Nucleus accumbens (tissue), 56 donors: ENCODE results near the gene C6.
"Not testable (repeated sequence)": the region's sequence is repeated elsewhere in the genome, so short reads cannot be mapped to it uniquely, and the experiment has no call there.

Experiments
- DNase-seq, 56 donors: peaks; one replicate each; lab custom pipeline; 2025; lab: John Stamatoyannopoulos, UW

The C6 gene

DNA sequence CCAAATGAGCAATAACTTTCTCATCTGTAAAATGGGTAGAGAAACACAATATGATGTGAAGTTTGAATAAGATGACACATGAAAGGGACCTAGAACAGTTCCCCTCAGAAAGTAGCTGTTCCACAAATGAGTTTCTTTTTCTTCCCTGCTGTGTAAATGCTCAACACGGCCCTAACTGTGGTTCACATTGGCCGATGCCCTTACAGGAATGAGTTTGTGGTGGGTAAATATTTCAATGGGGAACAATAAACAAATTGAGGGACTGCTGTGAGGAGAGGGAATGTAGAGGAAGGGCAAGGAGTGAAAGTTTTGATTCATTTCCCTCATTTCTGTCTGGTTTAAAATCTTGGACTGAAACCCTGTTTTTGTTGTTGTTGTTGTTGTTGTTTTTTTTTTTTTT lies 12.8 kb downstream of the C6 start:
- DNase-seq, result no peak

DNA sequence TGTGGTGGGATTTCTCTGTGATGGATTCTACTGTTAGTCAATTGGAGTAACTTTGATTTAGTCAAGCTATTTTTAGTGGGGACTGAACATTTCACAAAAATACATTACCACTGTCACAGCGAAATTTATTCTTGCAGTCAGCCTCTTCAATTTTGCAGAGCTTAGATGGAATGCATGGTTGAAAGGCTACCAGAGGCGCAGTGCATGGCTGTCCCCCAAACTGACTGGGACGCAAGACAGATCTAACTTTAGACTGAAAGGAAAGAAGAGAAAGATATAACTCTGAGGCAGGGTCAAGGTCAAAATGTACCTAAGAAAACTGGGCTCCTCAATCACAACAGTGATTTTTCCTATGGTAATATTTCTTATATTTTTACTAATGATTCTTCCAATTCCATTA lies 13.7 kb downstream of the C6 start:
- DNase-seq, result no peak

DNA sequence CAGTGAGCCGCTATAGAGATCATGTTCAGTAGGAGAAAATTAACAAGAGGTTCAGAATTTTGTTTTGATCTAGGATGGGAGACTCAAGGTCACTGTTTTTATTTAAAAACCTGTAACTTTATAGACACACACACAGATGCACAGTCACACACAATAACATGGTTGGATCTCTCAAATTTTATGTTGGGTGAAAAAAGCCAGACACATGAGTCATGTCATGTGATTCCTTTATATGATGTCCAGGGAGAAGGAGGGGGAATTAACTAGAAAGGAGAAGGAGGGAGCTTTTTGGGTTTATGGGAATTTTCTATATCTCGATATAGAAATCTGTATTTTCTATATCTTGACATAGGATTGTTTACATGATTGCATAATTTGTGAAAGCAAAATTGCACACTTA lies 17.1 kb downstream of the C6 start:
- no peak for DNase-seq

- no peak for DNase-seq
Measured at GRCh38 chr5:41195228-41195627, 18.1 kb downstream of the C6 start.

DNA sequence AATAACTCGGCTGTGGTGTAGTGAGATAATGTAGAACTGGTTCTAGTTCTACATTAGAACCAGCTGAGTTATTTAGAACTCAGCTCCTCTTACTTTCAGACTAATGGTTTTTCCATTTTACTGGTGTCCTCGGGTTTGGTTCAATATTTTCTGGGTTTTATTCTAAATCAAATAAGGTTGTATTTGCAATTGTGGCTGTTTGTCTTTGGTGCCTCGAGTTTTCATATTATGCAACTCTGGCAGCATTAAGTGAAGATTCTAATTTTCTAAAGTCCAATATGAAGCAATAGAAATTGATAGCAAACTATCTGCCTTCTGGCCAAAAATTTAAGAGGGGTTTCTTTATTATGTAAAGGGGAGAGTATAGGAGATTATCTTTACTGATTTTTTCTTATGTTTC lies 19.0 kb downstream of the C6 start:
- no peak for DNase-seq

- DNase-seq, result peak in 36 of 56 donors; percentile 1 to 61 (median 14)
Measured at GRCh38 chr5:41193456-41194205, 19.7 kb downstream of the C6 start.

- DNase-seq, result no peak
Measured at GRCh38 chr5:41191249-41191648, 22.1 kb downstream of the C6 start.

- DNase-seq, result no peak
Measured at GRCh38 chr5:41186143-41186542, 27.2 kb downstream of the C6 start.

GRCh38 chr5:41183331-41183730 lies 30.0 kb downstream of the C6 start:
- not testable (repeated sequence) for DNase-seq

DNA sequence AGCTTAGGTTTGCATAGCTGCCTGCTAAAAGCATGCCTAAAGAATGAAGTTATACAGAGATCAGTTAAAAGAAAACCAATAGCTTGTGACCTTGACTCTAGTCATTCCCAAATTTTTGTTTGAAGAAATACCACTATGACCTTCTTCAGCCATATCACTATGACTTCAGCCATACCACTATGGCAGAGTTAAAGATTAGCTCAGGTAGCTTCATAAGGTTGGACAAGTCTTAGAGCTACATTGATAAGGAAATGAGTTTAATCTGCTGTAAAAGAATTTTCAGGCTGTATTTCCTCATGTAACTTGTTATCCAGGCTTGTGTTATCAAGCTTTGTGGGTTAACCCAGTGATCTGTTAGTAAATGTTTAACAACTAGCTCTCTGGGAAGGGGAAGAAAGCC lies 30.7 kb downstream of the C6 start:
- DNase-seq, result no peak

- no peak for DNase-seq
Measured at GRCh38 chr5:41181691-41182564, 31.4 kb downstream of the C6 start.

DNA sequence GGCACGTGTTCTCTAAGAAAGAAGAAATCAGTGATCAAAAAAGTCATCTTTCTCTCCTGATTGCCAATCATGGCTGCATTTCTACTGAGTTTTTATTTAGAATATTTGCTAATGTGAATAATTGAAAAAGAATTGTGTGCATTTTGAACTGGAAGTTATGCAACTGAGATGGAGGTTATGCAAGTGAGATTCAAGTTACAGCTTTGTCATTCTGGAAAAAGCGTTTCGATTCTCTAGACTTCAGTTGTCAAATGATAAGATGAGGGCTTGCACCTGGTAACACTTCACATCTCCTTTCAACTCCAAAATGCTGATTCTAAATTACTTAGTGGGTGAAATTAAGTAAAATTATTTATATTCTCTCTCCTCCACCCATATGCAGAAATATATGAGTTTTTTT lies 36.4 kb downstream of the C6 start:
- no peak for DNase-seq

DNA sequence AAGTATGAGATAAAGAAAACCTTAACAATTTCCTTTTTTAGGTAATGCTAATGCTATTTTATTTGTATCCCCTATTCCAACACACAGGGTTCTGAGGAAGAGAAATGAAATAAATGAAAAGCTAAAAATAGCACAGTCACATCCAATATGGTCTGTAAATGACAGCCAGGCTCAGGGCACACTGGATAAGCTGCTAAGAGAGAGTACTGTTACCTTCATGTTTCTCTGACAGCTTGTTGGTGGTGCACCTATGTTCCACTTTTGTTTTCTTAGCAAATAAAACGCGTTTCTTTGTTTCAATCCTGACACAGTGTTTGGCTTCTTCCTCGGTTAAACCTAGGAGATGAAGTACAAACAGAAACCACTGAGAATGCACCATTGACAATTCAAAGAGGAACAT lies 41.3 kb downstream of the C6 start:
- no peak for DNase-seq

DNA sequence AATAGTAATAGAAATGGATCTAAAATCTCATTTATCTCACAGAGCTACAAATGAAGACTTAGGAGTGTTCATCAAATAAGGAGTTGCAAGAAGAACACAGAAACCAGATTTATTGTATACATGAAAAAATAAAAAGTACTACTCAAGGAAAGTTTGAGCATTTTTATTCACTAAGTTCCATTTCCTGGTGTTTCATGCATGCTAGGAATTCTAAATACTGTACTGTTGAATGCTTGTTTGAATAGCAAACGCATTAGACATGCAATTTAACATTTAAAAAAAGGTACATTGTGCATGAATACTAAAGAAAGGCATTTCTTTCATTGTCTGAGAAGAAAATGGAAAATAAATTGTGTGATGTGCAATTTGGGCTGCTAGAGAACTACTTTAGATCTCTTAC lies 52.1 kb downstream of the C6 start:
- DNase-seq, result no peak

- no peak for DNase-seq
Measured at GRCh38 chr5:41157272-41157894, 55.9 kb downstream of the C6 start.

- DNase-seq, result no peak
Measured at GRCh38 chr5:41156739-41157138, 56.6 kb downstream of the C6 start.

DNA sequence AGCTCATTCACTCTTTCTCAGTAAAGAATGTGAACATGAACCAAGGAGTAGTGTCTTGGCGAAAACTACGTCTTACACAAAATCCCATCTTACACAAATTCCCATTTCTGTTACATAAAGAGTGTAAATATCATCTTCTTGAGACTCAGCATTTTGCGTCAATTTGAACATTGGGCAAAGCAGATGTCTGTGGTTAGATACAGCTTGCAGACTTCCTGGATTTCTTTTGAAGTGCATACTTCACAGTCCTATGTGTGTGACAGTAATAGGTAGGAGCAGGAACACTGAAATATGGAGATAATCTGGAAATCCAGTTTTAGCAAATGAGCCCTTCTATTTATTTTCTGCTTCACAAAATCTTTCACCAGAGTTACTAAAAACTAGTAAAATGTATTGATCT lies 58.8 kb downstream of the C6 start:
- no peak for DNase-seq

- DNase-seq, result no peak
Measured at GRCh38 chr5:41151564-41151963, 61.8 kb downstream of the C6 start.

DNA sequence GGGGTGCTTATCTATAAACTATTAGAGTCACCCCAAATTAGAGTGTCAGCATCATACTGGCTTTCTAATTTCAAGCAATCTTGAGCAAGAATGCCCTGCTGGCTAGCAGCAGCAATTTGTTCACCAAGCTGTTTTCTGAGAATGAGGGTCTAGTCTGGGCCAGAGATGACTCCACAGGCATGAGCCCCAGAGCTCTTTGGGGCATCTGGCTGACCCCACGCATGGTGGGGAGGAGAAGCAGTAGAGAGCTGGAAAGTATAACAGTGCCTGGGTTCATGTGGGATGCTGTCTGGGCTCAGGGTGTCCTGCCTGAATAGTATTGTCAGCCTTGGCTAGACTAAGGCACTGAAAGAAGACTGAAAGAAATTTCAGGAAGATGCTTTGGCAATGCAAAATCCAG lies 64.9 kb downstream of the C6 start:
- no peak for DNase-seq

- DNase-seq, result no peak
Measured at GRCh38 chr5:41145306-41145705, 68.0 kb downstream of the C6 start.

DNA sequence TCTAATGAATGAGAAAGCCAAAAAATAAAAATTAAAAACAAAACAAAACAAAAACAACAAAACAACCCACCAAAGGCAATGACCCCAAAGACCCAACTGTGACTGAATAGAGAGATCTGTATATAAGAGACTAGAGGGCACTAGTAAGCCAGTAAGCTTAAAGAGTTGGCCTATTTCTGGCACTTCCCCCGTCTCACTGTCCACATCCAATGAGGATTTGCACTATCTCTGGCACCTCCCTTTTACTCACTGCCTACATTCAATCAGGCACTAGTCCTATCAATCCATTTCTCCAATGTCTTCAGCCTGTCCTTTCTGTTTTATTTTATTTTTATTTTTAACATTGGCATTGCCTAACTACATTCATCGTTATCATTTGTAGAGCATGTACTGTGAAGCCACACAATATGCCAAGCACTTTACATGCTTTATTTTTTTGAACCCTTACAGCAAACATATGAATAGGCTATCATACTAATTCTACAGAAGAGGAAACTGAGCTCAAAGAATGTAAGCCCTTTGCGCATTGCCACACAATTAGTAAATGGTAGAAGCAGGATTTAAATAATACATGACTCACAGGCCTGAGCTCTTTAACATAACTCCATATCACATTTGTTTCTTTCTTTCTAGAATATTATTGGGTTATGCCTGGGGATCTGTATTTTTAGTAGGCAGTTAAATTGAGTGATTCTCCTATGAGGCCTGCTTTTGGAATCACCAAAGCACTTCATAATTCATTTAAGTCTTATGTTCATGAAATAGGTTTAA lies 70.0 kb downstream of the C6 start:
- no peak for DNase-seq
